ENCODE data around the gene CDKN3.
"Not testable (repeated sequence)": the region's sequence is repeated elsewhere in the genome, so short reads cannot be mapped to it uniquely, and the experiment has no call there.

CDKN3 gene

DNA sequence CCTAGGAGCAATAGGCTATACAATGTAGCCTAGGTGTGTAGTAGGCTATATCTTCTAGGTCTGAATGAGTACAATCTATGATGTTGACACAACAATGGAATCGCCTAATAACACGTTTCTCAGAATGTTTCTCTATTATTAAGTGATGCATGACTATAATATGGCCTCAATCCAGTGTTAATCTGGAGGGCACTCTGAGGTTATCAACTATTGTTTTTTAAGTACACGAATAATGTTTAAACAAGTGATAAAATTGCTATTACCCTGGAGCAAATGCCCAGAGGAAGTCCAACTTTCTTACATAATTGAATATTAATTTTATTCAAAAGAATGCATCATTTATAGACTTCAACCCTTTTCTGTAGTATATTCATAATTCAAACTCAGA lies 60.8 kb downstream of the CDKN3 start:
- DNase-seq = no peak

DNA sequence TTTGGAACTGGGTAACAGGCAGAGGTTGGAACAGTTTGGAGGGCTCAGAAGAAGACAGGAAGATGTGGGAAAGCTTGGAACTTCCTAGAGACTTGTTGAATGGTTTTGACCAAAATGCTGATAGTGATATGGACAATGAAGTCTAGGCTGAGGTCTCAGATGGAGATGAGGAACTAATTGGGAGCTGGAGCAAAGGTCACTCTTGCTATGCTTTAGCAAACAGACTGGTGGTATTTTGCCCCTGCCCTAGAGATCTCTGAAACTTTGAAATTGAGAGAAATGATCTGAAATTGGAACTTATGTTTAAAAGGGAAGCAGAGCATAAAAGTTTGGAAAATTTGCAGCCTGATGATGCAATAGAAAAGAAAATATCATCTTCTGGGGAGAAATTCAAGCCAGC lies 61.7 kb downstream of the CDKN3 start:
- not testable (repeated sequence) for DNase-seq

DNA sequence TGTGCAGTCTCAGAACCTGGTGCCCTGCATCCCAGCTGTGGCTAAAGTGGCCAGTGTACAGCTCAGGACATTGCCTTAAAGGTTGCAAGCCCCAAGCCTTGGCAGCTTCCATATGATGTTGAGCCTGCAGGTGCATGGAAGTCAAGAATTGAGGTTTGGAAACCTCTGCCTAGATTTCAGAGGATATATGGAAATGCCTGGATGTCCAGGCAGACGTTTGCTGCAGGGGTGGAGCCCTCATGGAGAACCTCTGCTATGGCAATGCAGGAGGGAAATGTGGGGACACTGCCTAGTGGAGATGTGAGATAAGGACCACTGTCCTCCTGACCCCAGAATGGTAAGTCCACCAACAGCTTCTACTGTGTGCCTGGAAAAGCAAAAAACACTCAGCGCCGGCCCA lies 62.3 kb downstream of the CDKN3 start:
- no peak for DNase-seq

DNA sequence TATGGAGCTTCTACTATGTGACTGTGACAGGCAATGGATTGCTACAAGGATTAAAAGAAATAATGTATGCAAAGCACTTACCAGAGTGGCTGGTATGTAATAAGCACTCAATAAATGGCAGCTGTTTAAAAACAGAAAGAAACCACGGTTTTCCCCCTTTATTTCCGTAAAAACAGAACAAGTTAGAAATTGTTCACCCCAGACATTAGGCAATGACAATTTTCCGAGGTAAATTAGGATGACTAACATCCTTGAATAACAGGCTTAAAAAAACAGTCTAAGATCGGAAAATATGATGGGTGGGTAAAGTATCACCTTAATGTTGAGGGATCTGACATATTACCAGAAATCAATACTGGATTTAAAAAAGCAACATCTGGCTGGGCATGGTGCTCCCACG lies 65.2 kb downstream of the CDKN3 start:
- no peak for DNase-seq

DNA sequence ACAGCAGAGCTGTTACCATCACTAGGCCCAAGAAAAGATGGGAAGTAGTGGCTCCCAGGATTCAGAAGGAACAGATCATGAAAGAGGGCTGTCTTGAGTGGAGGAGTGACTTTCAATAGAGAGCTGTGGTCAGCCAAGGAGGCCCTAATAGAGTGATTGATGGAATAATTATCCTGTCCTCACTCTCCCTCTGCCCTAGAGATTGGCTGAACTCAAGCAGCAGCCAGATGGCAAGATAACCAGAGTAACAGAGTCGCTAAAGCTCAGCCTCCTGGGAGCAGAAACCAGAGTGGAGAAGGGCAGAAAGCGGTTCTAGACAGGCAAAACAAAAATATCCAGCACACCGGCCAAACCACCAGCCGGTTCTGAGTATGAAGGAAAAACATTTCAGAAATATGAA lies 68.8 kb downstream of the CDKN3 start:
- no peak for DNase-seq

DNA sequence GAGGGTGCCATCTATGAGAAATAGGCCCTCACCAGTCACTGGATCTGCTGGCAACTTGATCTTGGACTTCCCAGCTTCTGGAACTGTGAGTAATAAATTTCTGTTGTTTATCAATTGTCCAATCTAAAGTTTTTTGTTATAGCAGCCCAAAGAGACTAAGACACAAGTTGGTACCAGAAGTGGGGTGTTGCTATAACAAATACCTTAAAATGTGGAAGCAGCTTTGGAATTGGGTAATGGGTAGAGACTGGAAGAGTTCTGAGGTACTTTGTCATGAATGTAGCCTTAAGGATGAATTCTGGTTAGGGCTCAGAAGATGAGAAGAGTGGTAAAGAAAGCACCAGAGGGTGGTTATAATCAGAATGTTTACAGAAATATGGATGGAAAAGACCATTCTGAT lies 70.5 kb downstream of the CDKN3 start:
- DNase-seq = no peak

Data from DMS79 (cell line).